OCI-LY3 (cell line): ENCODE measurements around the gene WBP1L.

Experiments
- H2AFZ ChIP-seq: fragments of 200-600, 300-600 bp; shearing (Covaris generic); 2 replicates; pipeline ENCODE4 v1.6.0; 2014; ENCODE audit warnings: antibody characterized with exemption, low read depth, low read length
- H3K27ac ChIP-seq: fragments of 200-600, 300-600 bp; sonication (generic); 2 replicates; pipeline ENCODE4 v1.5.1; 2014; ENCODE audit warnings: mild to moderate bottlenecking, low read length, moderate library complexity, mixed read lengths
- H3K27me3 ChIP-seq: fragments of 200-600, 300-600 bp; sonication (generic); 2 replicates; pipeline ENCODE4 v1.6.1; 2014; ENCODE audit warnings: low read depth, low read length, mixed read lengths
- H3K36me3 ChIP-seq: fragments of 200-600, 300-600 bp; sonication (generic); replicated peaks from 2 replicates; pipeline ENCODE3; 2014; ENCODE audit warnings: low read depth, low read length, mixed read lengths
- H3K4me1 ChIP-seq: fragments of 300-600, 200-600 bp; sonication (generic); 2 replicates; pipeline ENCODE4 v1.6.1; 2014; ENCODE audit warnings: low read length, mixed read lengths
- H3K4me2 ChIP-seq: fragments of 200-600, 300-600 bp; sonication (generic); 2 replicates; pipeline ENCODE4 v1.6.1; 2014; ENCODE audit warnings: low read length, mixed read lengths
- H3K4me3 ChIP-seq: fragments of 300-600, 200-600 bp; sonication (generic); 2 replicates; pipeline ENCODE4 v1.5.1; 2014; ENCODE audit warnings: antibody characterized with exemption, mild to moderate bottlenecking, low read length, moderate library complexity
- H3K79me2 ChIP-seq: fragments of 300-600, 200-600 bp; shearing (Covaris generic); 2 replicates; pipeline ENCODE4 v1.6.1; 2014; ENCODE audit warnings: mild to moderate bottlenecking, low read length, mixed read lengths
- H3K9ac ChIP-seq: fragments of 300-600, 200-600 bp; shearing (Covaris generic); 2 replicates; pipeline ENCODE4 v1.6.0; 2014; ENCODE audit warnings: mild to moderate bottlenecking, low read length, moderate library complexity
- H3K9me3 ChIP-seq: fragments of 200-600, 300-600 bp; shearing (Covaris generic); 2 replicates; pipeline ENCODE4 v1.6.1; 2014; ENCODE audit warnings: low read length, mixed read lengths; ENCODE audit not compliant: insufficient read depth
- H4K20me1 ChIP-seq: fragments of 200-600, 300-600 bp; sonication (generic); 2 replicates; pipeline ENCODE4 v1.6.1; 2016; ENCODE audit warnings: low read length, mixed read lengths; ENCODE audit not compliant: insufficient read depth
- EZH2phosphoT487 ChIP-seq: fragments of 200-600 bp; shearing (Covaris generic); IDR thresholded peaks from 2 replicates; pipeline ENCODE4 v1.6.1; 2018; ENCODE audit warnings: antibody characterized with exemption, mixed run types, low read depth
- TF ChIP-seq, protein P1 (sequence below): fragments of 200-600, 300-600 bp; sonication (generic); IDR thresholded peaks from 2 replicates; pipeline ENCODE4 v1.5.1; 2014; ENCODE audit warnings: antibody characterized with exemption, low read length, low read depth

WBP1L gene

DNA sequence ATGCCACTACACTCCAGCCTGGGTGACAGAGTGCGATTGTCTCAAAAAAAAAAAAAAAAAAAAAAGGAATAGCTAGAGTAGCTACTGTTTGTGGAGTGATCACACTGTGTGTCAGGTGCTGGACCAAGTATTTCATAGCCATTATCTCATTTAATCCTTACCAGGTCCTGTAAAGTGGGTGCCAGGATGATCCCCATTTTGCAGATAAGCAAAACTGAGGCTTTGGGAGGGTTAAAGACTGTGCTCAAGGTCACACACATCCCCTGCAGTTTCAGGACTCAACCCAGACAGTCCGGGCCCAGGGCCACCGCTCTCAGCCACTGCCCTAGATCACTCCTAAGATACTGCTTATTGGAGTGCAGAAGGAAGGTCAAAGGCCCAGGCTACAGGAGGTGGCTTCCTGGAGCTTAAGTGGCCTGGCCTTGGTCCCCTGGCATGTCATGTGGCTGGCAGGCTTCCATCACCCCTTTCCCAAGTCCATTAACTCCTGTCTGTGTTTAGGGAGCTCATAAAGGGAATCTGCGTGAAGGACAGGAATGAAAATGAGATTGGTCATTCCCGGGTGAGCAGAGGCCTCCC, 12.4 kb upstream of the WBP1L start:
- Histone ChIP-seq H3K36me3 (peaks cover 12% of the 10 kb centered on the region), H3K4me2 (no peak overlapping the region), H3K27me3 (no peaks in the 10 kb centered on the region), H2AFZ (no peak overlapping the region), H3K27ac (no peak overlapping the region), H3K79me2 (no peaks in the 10 kb centered on the region), H3K9ac (no peak overlapping the region), H3K4me3 (no peak overlapping the region), H3K4me1 (no peaks in the 10 kb centered on the region), H3K9me3 (no peaks in the 10 kb centered on the region), H4K20me1 (no peaks in the 10 kb centered on the region)
- TF ChIP-seq EZH2phosphoT487: no peak
- TF ChIP-seq, protein P1, sequence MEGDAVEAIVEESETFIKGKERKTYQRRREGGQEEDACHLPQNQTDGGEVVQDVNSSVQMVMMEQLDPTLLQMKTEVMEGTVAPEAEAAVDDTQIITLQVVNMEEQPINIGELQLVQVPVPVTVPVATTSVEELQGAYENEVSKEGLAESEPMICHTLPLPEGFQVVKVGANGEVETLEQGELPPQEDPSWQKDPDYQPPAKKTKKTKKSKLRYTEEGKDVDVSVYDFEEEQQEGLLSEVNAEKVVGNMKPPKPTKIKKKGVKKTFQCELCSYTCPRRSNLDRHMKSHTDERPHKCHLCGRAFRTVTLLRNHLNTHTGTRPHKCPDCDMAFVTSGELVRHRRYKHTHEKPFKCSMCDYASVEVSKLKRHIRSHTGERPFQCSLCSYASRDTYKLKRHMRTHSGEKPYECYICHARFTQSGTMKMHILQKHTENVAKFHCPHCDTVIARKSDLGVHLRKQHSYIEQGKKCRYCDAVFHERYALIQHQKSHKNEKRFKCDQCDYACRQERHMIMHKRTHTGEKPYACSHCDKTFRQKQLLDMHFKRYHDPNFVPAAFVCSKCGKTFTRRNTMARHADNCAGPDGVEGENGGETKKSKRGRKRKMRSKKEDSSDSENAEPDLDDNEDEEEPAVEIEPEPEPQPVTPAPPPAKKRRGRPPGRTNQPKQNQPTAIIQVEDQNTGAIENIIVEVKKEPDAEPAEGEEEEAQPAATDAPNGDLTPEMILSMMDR: no peak

DNA sequence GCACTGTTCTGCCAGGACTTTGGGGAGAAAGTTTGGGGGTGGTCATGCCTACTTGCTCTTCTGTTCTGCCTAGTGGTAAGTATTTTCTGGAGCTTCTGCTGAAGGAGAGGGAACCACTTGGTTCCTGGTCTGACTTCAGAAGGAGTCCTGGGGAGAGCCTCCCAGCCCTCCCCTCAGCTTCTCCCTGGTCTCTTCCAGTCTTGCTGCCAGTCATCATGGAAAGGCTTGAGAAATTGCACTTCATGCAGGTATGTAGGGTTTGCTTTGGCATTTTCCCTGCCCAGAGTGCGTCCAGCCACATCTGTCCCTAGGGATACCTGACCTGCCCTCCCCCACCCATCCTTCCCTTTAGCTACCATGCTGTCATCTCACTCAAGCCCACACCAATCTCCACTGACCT, 11.1 kb upstream of the WBP1L start:
- Histone ChIP-seq H2AFZ (no peak overlapping the region), H3K4me2 (no peak overlapping the region), H3K27me3 (no peaks in the 10 kb centered on the region), H3K4me1 (no peaks in the 10 kb centered on the region), H3K79me2 (no peaks in the 10 kb centered on the region), H3K36me3 (peaks cover 14% of the 10 kb centered on the region), H3K9ac (no peak overlapping the region), H3K27ac (no peak overlapping the region), H4K20me1 (no peaks in the 10 kb centered on the region), H3K9me3 (no peaks in the 10 kb centered on the region), H3K4me3 (no peak overlapping the region)
- TF ChIP-seq, protein P1: no peak
- TF ChIP-seq EZH2phosphoT487: no peak

DNA sequence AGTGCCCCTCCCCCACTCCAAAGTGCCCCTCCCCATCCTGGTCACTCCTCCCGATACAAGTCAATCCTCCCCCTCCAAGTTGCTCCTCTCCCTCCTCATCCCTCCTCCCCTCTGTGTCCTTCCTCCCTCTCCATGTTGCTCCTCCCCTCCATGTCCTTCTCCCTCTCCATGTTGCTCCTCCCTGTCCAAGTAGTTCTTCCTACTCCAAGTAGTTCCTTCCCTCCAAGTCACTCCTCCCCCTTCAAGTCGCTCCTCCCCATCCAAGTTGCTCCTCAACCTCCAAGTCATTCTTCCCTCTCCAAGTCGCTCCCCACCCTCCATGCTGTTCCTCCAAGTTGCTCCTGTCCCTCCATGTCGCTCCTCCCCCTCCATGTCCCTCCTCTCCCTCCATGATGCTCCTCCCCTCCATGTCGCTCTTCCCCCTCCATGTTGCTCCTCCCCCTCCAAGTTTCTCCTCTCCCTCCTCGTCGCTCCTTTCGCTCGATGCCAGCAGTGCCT, 8.6 kb upstream of the WBP1L start:
- Histone ChIP-seq H3K4me2 (no peak overlapping the region), H3K4me3 (no peak overlapping the region), H3K27me3 (no peaks in the 10 kb centered on the region), H4K20me1 (no peaks in the 10 kb centered on the region), H3K79me2 (no peaks in the 10 kb centered on the region), H3K9ac (no peak overlapping the region), H2AFZ (no peak overlapping the region), H3K9me3 (no peaks in the 10 kb centered on the region), H3K27ac (no peak overlapping the region), H3K4me1 (no peaks in the 10 kb centered on the region), H3K36me3 (peaks cover 11% of the 10 kb centered on the region)
- TF ChIP-seq, protein P1: no peak
- TF ChIP-seq EZH2phosphoT487: no peak

DNA sequence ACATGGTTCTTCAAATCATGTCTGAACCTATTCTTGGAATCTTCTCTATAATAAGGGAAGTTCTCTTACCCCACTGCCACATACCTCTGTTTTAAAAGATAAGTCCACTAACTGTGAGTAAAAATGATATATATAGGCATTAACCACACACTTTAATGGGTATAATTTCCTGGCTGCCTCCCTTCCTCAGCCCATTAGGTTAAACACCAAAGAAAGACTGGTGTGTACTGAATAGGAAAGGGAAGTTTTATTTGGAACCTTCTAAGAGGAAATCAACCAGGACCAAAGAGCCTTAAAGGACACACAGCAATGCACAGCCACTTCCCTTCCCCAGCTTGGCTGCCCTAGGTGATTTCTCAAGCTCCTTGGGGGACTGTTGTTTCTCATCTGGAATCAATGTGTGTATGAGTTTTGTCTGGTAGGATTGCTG, 5.0 kb upstream of the WBP1L start:
- Histone ChIP-seq H2AFZ (no peak overlapping the region), H3K79me2 (no peaks in the 10 kb centered on the region), H3K9ac (no peak overlapping the region), H3K4me1 (peaks cover 5% of the 10 kb centered on the region; the same call in 1 of the 2 replicates), H3K27me3 (no peaks in the 10 kb centered on the region), H3K9me3 (no peaks in the 10 kb centered on the region), H3K4me2 (no peak overlapping the region), H4K20me1 (no peaks in the 10 kb centered on the region), H3K27ac (no peak overlapping the region), H3K4me3 (no peak overlapping the region), H3K36me3 (peaks cover 6% of the 10 kb centered on the region)
- TF ChIP-seq EZH2phosphoT487: no peak
- TF ChIP-seq, protein P1: no peak
